NCI-H1105 treated with DMSO at 0.1 percent for 48 hours (cell line): ENCODE data around the gene KRTAP19-3.

Experiments used
- DNase-seq: peaks from one replicate; lab custom pipeline; 2025; lab: John Stamatoyannopoulos, UW

Gene KRTAP19-3

GRCh38 chr21:30491963-30492428 is at the start of gene KRTAP19-3:
Gene KRTAP19-3 (minus strand): TSS chr21:30492013. CDS start chr21:30491957, 56 bp downstream.
- DNase-seq, result no peak

GRCh38 chr21:30518876-30519275 is 27.1 kb upstream of the KRTAP19-3 start:
- no peak for DNase-seq

- no peak for DNase-seq
Observed at GRCh38 chr21:30515681-30516080, 23.9 kb upstream of the KRTAP19-3 start.

- peak; percentile 24 for DNase-seq
Observed at GRCh38 chr21:30505621-30506205, 13.9 kb upstream of the KRTAP19-3 start.

- DNase-seq, result no peak
Observed at GRCh38 chr21:30502041-30502440, 10.2 kb upstream of the KRTAP19-3 start, which contains the start of gene KRTAP19-5. Gene KRTAP19-5 (minus strand): TSS chr21:30502141. CDS start chr21:30502090, 51 bp downstream.

- DNase-seq, result no peak
Observed at GRCh38 chr21:30497065-30497464, 5.3 kb upstream of the KRTAP19-3 start, which contains the start of gene KRTAP19-4. Gene KRTAP19-4 (minus strand): TSS chr21:30497165. CDS start chr21:30497110, 55 bp downstream.

GRCh38 chr21:30487336-30487735 is 4.5 kb downstream of the KRTAP19-3 start, which contains the start of gene KRTAP19-2:
Gene KRTAP19-2 (minus strand): TSS chr21:30487436. CDS start chr21:30487348, 88 bp downstream.
- no peak for DNase-seq

- DNase-seq, result no peak
Observed at GRCh38 chr21:30486180-30486579, 5.6 kb downstream of the KRTAP19-3 start.

GRCh38 chr21:30482130-30482529 is 9.7 kb downstream of the KRTAP19-3 start:
- DNase-seq, result no peak

GRCh38 chr21:30480145-30480544 is 11.7 kb downstream of the KRTAP19-3 start, which contains the start of gene KRTAP19-1:
Gene KRTAP19-1 (minus strand): TSS chr21:30480367. CDS start chr21:30480317, 50 bp downstream.
- no peak for DNase-seq

GRCh38 chr21:30479259-30479658 is 12.6 kb downstream of the KRTAP19-3 start:
- no peak for DNase-seq

- no peak for DNase-seq
Observed at GRCh38 chr21:30478004-30478403, 13.8 kb downstream of the KRTAP19-3 start.

GRCh38 chr21:30468900-30469714 is 22.7 kb downstream of the KRTAP19-3 start:
- no peak for DNase-seq

GRCh38 chr21:30463713-30464112 is 28.1 kb downstream of the KRTAP19-3 start:
- DNase-seq, result peak; percentile 1

- DNase-seq, result no peak
Observed at GRCh38 chr21:30448514-30448913, 43.3 kb downstream of the KRTAP19-3 start.

- DNase-seq, result no peak
Observed at GRCh38 chr21:30447056-30447455, 44.8 kb downstream of the KRTAP19-3 start.

- DNase-seq, result no peak
Observed at GRCh38 chr21:30444204-30444603, 47.6 kb downstream of the KRTAP19-3 start.

GRCh38 chr21:30443226-30443625 is 48.6 kb downstream of the KRTAP19-3 start:
- DNase-seq, result no peak
